Activated T-cell treated with anti-CD3 and anti-CD28 coated beads, Interleukin-2, amount 50 U/mL, for 24 hours (primary cell): ENCODE data around the gene FNBP1.
"Not testable (repeated sequence)": the region's sequence is repeated elsewhere in the genome, so short reads cannot be mapped to it uniquely, and the experiment has no call there.

Experiments used
- DNase-seq: peaks from one replicate; pipeline ENCODE4 v3.0.0-alpha.2; 2020
- H3K27ac Mint-ChIP-seq: 2 replicates; pipeline ENCODE4 v1.8.0; 2020; ENCODE audit warnings: mild to moderate bottlenecking, mixed read lengths
- H3K27me3 Mint-ChIP-seq: 2 replicates; pipeline ENCODE4 v1.8.0; 2020; ENCODE audit warnings: mixed read lengths
- H3K36me3 Mint-ChIP-seq: 2 replicates; pipeline ENCODE4 v1.8.0; 2020; ENCODE audit warnings: low read depth, mixed read lengths
- H3K4me1 Mint-ChIP-seq: 2 replicates; pipeline ENCODE4 v1.8.0; 2020; ENCODE audit warnings: low read depth, mixed read lengths
- H3K4me3 Mint-ChIP-seq: 2 replicates; pipeline ENCODE4 v1.8.0; 2020; ENCODE audit warnings: mild to moderate bottlenecking, moderate library complexity, mixed read lengths
- H3K9me3 Mint-ChIP-seq: 2 replicates; pipeline ENCODE4 v1.8.0; 2020; ENCODE audit warnings: mixed read lengths

The FNBP1 gene

DNA sequence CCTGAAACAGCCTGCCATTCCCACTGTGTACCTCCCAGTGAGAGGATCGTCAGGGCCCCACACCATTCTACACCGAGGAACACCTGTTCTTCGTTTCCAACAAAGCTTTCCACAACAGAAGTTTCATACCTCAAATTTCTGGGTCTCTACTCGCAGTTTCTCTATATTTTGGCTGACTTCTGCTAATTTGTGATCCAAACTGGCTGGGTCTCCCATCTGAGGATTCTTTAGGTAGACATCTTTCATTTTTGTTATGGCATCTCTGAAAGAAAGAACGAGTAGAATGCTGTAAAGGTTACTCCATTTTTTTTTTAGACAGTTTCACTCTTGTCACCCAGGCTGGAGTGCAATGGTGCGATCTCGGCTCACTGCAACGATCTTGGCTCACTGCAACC, 140.3 kb downstream of the FNBP1 start:
- Mint-ChIP-seq H3K4me1 (peaks cover 54% of the 10 kb centered on the region), H3K4me3 (no peak overlapping the region), H3K9me3 (no peaks in the 10 kb centered on the region), H3K27me3 (no peaks in the 10 kb centered on the region), H3K27ac (peak overlapping the region; percentile 91), H3K36me3 (peaks cover 97% of the 10 kb centered on the region)
- no peak for DNase-seq

DNA sequence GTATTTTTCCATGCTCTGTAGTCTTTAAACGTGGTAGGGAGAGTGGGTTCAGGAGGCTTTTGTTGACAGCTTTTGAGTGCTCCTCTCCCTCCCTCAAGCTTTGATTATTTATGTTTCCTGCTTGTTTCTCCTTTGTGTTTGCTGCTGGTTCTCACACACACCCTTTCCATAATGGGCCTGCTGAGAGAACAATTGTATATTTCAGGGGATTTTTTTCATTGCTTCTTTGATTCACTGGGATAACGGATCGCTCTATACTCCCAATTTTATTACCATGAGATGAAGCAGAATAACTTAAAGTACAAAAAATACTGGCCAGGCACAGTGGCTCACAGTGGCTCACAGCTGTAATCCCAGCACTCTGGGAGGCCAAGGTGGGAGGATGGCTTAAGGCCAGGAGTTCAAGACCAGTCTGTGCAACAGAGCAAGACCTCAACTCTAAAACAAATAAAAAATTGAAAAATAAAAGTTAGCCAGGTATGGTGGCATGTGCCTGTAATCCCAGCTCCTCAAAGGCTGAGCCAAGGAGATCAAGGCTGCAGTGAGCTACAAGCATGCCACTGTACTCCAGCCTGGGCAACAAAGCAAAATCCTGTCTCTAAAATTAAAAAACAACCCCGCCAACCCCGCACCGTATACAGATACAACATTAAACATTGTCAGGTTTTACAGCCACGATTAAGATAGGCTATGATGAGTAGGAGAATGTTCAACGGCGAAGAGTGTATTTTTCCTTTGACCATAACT, 140.8 kb downstream of the FNBP1 start:
- H3K27me3 Mint-ChIP-seq = no peaks in the 10 kb centered on the region
- no peak overlapping the region for H3K4me3 Mint-ChIP-seq
- peak overlapping the region; percentile 91 for H3K27ac Mint-ChIP-seq
- peaks cover 96% of the 10 kb centered on the region for H3K36me3 Mint-ChIP-seq
- no peak for DNase-seq
- H3K4me1 Mint-ChIP-seq = peaks cover 54% of the 10 kb centered on the region
- H3K9me3 Mint-ChIP-seq = no peaks in the 10 kb centered on the region

DNA sequence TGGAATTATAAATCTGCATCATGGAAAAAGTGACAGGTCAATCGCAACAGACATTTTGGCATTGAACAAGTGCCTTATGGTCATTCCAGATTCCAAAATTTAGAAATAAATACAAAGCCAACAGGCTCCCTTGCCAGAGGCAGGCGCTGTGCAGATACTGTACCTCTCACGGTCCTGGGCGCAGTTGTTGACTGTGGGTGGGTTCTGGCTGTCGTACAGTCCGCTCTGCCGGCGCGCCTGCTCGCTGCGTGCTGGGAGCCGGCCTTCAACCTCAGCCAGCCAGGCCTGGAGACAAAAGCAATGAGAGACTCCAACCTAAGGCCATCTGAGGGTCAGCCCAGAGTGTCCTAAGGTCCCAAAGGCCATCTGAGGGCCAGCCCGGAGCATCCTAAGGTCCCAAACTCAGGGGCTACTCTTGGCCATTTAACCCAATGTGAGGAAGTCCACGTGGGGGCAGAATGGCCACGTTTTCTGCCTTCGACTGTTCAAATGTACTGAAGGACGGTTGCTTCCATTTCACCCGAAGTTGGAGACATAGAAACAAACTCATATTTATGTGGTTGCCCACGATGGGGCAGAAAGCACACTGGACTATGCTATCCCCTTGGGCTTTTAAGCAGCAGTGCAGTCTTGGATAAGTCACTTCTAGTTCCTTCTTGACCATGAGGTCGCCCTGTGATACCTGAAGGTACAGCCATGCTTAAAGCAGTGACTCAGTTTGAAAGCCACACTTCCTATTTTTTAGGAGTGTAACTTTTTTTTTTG, 142.5 kb downstream of the FNBP1 start:
- H3K27me3 Mint-ChIP-seq = no peaks in the 10 kb centered on the region
- H3K36me3 Mint-ChIP-seq = peaks cover 96% of the 10 kb centered on the region
- no peak for DNase-seq
- no peak overlapping the region for H3K4me3 Mint-ChIP-seq
- no peaks in the 10 kb centered on the region for H3K9me3 Mint-ChIP-seq
- peak overlapping the region; percentile 91 for H3K27ac Mint-ChIP-seq
- peaks cover 65% of the 10 kb centered on the region for H3K4me1 Mint-ChIP-seq

DNA sequence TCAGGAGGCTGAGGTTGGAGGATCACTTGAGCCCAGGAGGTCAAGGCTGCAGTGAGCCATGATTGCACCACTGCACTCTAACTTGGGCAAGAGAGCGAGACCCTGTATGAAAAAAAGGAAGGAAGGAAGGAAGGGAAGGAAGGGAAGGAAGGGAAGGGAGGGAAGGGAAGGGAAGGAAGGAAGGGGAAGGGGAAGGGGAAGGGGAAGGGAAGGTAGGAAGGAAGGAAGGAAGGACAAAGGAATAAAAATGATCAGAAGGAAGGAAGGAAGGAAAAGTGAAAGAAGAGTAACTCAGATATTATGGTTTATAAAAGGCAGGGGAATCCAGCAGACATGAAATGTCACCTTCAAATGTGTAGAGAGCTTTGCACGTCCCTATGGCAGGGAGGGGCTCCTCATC, 143.4 kb downstream of the FNBP1 start:
- Mint-ChIP-seq H3K27me3 (no peaks in the 10 kb centered on the region), H3K9me3 (no peaks in the 10 kb centered on the region), H3K36me3 (peaks cover 97% of the 10 kb centered on the region), H3K4me3 (no peak overlapping the region), H3K4me1 (peaks cover 69% of the 10 kb centered on the region), H3K27ac (peak overlapping the region; percentile 91)
- no peak for DNase-seq

DNA sequence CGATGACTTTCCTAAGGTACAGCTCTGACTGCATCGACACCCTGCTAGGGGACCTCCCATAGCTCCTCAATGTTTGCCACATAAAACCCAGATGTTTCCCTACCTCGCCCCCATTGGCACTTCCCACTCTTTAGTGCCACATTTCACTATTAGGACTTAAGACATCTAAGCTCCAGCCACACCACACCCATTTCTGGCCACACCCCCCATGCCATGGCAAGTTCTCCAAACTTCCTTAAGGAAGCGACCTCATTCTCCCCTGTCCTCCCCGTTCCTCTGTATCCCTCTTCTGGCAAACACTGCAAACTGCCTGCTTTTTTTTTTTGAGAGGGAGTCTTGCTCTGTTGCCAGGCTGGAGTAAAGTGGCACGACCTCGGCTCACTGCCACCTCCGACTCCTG, 144.8 kb downstream of the FNBP1 start:
- peaks cover 98% of the 10 kb centered on the region for H3K36me3 Mint-ChIP-seq
- DNase-seq = no peak

DNA sequence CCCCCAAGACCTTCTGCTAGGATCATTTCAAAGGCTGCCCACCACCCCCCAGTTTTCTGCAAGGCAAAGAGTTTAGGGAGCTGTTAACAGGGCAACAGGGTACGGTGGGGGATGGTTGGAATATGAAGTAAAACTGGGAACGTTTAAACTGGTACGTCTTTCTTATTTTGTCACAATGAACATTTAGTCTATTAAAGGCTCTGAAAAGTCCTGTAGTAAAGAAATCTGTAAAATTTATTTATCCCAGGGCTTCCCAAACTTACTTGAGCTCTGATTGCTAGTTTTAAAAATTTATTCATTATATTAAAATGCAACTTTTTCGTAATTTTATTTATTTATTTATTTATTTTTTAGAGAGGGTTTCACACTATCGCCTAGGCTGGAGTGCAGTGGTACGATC, 145.7 kb downstream of the FNBP1 start:
- H3K4me1 Mint-ChIP-seq = peaks cover 78% of the 10 kb centered on the region
- H3K27me3 Mint-ChIP-seq = no peaks in the 10 kb centered on the region
- DNase-seq = no peak
- no peaks in the 10 kb centered on the region for H3K9me3 Mint-ChIP-seq
- H3K27ac Mint-ChIP-seq = peak overlapping the region; percentile 100
- peaks cover 98% of the 10 kb centered on the region for H3K36me3 Mint-ChIP-seq
- H3K4me3 Mint-ChIP-seq = no peak overlapping the region

More for the DNA sequence above, 144.8 kb downstream of the FNBP1 start:
- Mint-ChIP-seq H3K9me3 (no peaks in the 10 kb centered on the region), H3K4me1 (peaks cover 75% of the 10 kb centered on the region), H3K4me3 (no peak overlapping the region), H3K27ac (peak overlapping the region; percentile 91), H3K27me3 (no peaks in the 10 kb centered on the region)

DNA sequence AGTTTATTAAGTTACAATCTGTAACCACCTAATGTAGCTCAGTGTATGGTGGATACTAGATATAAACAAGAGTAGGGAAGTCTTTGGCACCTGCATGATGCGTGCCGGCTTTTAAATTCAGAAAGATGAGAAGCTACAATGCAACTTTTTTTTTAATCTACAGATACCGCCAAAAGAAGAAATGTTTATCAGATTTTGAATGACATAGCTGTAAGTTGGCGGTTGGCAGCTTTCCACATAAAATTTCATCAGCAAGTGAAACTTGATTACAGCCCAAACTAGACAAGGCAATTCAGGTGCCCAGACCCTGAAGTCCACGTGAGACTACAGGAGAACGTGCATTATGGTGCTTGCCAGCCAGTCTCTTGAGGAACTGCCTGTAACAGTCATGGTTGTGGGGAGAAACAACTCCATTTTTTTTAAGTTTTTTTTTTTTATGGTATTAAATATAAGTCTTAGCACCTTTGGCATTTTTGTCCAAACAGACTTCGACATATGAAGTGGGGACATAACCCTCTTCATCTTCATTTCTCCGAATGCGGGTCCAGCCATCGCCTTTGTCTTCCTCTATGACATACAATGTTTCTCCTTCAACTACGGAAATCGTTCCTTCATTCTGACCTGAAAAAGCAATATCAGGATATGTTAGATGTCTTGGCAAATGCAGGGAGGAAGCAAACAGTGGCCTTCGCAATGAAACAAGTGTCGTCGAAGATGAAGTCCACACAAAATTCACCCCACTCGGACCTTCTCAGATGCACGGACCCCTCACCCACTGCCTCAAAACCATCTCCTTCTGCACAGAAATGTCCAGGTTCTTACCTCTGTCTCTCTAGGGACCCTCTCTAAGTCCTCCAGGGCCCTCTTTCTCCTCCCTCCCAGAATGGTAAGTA, 147.4 kb downstream of the FNBP1 start:
- Mint-ChIP-seq H3K36me3 (peaks cover 98% of the 10 kb centered on the region), H3K27ac (peak overlapping the region; percentile 100), H3K4me3 (no peak overlapping the region), H3K9me3 (no peaks in the 10 kb centered on the region), H3K4me1 (peaks cover 82% of the 10 kb centered on the region), H3K27me3 (no peaks in the 10 kb centered on the region)
- DNase-seq = no peak

DNA sequence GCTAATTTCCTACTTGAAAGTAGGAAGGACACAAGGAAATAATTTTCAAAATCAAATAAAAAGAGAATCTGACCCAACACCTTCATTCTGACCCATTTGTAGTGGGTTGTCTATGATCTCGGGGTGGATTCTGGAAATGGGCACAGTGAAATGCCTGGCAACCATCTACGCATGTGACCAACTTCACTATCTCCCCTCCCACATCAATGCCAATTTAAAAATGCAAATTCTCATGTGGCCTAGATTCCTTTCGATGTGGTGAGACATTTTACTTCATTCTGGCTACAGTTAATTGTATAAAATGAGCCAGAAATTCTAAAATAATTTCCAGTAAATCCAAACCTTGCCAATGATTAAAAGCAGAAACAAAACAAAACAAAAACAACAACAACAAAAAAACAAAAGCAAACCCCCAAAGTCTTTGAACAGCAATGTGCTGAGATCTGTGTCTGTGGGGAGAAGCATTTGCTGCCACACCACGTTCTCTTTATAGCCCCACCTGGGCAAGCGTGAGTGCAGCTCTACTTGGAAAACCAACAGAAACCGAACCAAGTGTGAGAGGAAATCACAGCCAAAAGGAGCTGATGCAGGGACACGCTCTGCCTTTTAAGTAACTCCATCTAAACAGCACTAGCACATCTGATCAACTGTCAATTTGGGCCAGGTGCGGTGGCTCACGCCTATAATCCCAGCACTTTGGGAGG, 148.7 kb downstream of the FNBP1 start:
- Mint-ChIP-seq H3K27ac (peak overlapping the region; percentile 100), H3K36me3 (peaks cover 97% of the 10 kb centered on the region), H3K4me3 (peak overlapping the region; percentile 41), H3K27me3 (no peaks in the 10 kb centered on the region), H3K9me3 (no peaks in the 10 kb centered on the region), H3K4me1 (peaks cover 83% of the 10 kb centered on the region)
- DNase-seq = no peak

DNA sequence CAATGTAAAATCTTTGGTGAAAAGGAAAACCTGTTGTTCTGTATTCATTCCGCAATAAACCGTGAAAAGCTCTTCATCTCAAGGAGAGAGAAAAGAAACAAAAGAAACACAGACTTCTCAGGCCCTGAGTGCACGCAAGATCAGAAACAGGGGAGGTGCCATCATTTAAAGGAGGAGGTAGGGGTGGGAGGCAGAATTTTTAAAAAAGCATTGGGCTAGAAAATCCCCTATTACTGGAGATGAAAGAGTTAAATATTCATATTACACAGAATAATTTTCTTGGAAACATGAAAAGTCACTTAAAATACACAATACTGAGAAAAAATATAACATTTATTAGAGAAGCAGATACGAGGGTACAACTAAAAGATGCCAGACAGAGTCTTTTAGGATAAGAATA, 151.4 kb downstream of the FNBP1 start:
- H3K27ac Mint-ChIP-seq = peak overlapping the region; percentile 100
- H3K4me3 Mint-ChIP-seq = peak overlapping the region; percentile 86
- H3K9me3 Mint-ChIP-seq = no peaks in the 10 kb centered on the region
- H3K36me3 Mint-ChIP-seq = peaks cover 84% of the 10 kb centered on the region
- DNase-seq = no peak
- peaks cover 97% of the 10 kb centered on the region for H3K4me1 Mint-ChIP-seq
- no peaks in the 10 kb centered on the region for H3K27me3 Mint-ChIP-seq

DNA sequence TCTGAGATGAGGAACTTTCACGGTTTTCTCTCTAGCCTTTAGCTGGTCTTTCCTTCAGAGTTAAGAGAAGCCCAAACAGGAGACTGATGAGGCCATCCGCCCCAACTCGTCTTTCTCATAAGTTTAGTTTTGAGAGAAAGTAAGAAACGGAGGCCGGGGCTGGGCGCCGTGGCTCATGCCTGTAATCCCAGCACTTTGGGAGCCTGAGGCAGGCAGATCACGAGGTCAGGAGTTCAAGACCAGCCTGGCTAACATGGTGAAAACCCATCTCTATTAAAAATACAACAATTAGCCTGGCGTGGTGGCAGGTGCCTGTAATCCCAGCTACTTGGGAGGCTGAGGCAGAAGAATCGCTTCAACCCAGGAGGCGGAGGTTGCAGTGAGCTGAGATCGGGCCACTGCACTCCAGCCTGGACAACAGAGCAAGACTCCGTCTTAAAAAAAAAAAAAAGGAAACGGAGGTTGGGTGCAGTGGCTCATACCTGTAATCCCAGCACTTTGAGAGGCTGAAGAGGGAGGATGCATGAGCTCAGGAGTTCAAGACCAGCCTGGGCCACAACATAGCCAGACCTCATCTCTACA, 152.2 kb downstream of the FNBP1 start:
- peak overlapping the region; percentile 100 for H3K27ac Mint-ChIP-seq
- H3K9me3 Mint-ChIP-seq, DNase-seq, H3K27me3 Mint-ChIP-seq: not testable (repeated sequence)
- peaks cover 80% of the 10 kb centered on the region for H3K36me3 Mint-ChIP-seq
- peak overlapping the region; percentile 86 for H3K4me3 Mint-ChIP-seq
- peaks cover 96% of the 10 kb centered on the region for H3K4me1 Mint-ChIP-seq

DNA sequence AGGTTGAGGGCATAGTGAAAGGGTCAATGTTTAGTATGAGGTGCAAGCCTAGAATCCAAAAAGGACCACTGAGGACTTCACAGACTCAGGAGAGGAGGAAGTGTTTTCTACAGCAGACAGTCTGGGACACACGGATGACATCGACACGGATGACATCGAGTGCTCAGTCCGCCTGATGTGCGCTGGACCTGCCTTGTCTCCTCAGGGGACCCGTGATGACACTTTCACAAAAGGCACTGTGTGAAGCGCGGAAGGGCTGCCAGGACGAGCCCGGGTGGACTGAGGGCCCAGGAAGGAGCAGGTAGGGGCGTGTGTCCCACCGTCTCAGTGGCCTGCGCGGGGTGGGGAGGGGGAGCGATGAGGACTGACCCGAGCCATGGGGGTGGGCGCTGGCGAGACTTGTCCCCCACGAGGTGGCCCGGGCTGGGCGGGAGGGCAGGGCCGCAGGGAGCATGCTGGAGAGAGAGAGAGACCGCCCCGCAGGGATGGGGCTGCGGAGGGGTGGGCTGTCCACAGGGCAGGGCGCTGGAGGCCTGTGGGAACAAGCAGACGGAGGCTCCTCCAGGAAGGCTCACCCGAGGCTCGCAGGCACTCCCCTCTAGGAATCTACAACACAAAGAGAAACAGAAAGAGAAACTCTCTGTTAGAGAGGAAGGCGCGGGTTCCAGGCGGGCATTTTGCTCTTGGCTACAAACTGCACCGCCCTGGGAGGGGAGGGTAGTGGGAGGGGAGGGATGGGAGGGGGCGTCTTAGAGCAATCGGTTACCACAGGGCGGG, 152.9 kb downstream of the FNBP1 start:
- Mint-ChIP-seq H3K36me3 (peaks cover 80% of the 10 kb centered on the region), H3K4me1 (peaks cover 89% of the 10 kb centered on the region), H3K27me3 (no peaks in the 10 kb centered on the region), H3K27ac (peak overlapping the region; percentile 100), H3K9me3 (no peaks in the 10 kb centered on the region), H3K4me3 (peak overlapping the region; percentile 86)
- peak; percentile 82 for DNase-seq

DNA sequence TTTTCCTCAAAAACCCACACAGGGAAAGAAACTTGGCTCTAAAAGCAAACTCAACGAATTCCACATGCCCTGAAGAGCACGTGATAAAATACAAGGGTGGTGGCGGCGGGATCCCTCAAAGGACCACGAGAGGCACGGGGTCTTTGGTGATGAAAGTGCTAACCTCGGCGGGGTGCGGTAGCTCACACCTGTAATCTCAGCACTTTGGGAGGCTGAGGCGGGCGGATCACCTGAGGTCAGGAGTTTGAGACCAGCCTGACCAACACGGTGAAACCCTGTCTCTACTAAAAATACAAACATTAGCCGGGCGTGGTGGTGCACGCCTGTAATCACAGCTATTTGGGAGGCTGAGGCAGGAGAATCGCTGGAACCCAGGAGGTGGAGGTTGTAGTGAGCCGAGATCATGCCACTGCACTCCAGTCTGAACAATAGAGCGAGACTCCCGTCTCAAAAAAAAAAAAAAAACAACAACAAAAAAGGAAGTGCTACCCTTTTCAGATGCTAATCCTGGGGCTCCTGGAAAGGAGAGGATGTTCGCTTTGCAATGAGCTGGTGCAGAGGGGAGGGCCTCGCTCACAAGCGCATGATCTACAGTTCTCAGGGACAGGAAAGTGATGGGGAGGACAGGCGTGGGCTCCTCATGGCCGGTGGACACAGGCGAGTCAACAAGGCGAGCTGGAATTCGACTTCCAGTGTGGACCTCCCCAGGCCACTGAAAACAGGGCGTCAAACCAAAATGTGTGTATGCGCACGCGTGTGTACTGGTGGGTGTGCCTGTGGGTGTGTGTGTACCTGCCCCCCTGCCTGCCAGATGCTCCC, 153.7 kb downstream of the FNBP1 start:
- H3K4me1 Mint-ChIP-seq = peaks cover 85% of the 10 kb centered on the region
- H3K4me3 Mint-ChIP-seq = peak overlapping the region; percentile 86
- H3K9me3 Mint-ChIP-seq = no peaks in the 10 kb centered on the region
- peaks cover 79% of the 10 kb centered on the region for H3K36me3 Mint-ChIP-seq
- peak overlapping the region; percentile 100 for H3K27ac Mint-ChIP-seq
- H3K27me3 Mint-ChIP-seq = no peaks in the 10 kb centered on the region
- peak; percentile 63 for DNase-seq
